Skin of body (tissue), 2 donors: ENCODE data around the gene FAM163A. TPM values are rescaled to one million over a fixed set of nuclear protein-coding genes. Genes with fewer than 3 reads are reported as not detected.

ENCODE experiments used
- DNase-seq: peaks from one replicate; lab custom pipeline; 2025; lab: John Stamatoyannopoulos, UW
- total RNA-seq: library from RNA; depleted of rRNA; stranded (reverse); fragments of >200 nt; gene quantifications from one replicate; pipeline ENCODE4 v1.2.3, GENCODE V29; 2014

Gene FAM163A
- total RNA-seq, 1 donor from 2014 or later: 0.10 TPM

DNA sequence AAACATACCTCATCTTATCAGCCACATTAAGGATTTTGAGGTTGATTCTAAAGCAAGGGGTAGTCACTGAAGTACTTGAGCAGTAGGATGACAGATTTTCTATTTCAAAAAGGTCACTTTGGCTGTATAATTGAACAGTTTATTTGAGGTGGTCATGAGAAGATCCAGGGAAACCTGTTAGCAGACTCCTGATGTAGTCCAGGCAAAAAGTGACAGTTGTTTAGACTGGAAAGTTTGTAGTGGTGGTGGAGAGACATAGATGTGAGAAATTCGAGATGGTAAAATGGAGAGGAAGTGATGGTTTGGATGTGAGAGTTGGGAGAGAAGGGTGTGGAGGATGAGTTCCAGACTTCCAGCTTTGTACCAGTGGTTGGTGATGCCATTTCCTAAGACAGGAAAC, 7.5 kb downstream of the FAM163A start:
- no peak for DNase-seq

GRCh38 chr1:179753061-179753460, 10.0 kb downstream of the FAM163A start:
- no peak for DNase-seq

GRCh38 chr1:179754041-179754624, 11.0 kb downstream of the FAM163A start:
- no peak for DNase-seq

GRCh38 chr1:179757933-179758332, 14.8 kb downstream of the FAM163A start:
- peak; percentile 38 for DNase-seq

GRCh38 chr1:179760521-179760920, 17.4 kb downstream of the FAM163A start:
- no peak for DNase-seq

- no peak for DNase-seq
These were observed 18.2 kb downstream of the FAM163A start for GRCh38 chr1:179761296-179761695.

DNA sequence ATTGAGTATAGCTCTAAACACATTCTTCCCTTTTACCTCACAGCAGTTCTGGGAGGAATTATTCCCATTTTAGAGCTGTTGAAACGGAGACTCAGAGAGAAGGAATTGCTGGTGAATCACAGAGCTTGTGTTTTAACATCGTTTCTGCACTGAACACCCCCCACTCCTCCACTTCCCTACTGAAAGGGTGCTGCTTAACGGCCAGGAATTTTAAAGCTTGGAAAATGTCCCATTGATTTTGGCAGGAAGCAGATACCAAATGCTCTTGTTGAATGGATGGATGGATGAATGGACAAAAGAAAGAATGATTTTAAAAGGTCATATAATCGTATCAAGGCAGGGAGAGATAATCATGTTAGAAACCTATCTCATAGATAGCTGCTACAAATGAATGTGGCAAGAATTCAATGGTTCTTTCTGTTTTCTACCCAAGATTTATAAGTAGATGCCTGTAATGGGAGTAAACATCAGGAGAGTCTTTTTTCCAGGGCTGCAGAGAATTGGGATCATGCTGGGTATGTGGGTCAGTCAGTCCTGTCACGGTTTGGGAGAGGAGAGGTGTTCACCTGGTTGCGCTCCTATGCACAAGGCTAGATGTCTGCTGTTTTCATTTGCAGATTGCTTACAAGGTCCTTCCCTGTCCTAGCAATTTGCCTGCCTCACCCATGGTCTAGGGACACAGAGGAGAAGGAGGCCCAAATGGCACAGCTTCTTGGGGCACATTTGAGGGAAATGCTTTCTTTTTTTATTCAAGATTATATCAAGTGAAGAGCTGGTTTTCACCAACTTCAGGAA, 19.0 kb downstream of the FAM163A start:
- DNase-seq: no peak

GRCh38 chr1:179767177-179767581, 24.1 kb downstream of the FAM163A start:
- no peak for DNase-seq

DNA sequence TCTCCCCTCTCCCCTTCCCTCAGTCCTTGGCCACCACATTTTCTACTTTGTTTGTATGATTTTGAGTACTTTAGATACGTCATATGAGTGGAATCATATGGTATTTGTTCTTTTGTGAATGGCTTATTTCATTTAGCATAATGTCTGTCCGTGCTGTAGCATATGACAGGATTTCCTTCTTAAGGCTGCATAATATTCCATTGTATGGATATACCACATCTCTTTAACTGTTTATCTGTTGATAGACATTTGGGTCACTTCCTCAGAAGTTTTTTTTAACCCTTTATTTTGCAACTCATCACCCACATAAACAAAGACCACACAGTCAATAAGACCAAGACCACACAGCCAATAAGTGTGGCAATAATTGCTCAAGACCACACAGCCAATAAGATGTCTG, 24.9 kb downstream of the FAM163A start:
- DNase-seq: no peak

- no peak for DNase-seq
These were observed 27.9 kb downstream of the FAM163A start for GRCh38 chr1:179770887-179771502.

DNA sequence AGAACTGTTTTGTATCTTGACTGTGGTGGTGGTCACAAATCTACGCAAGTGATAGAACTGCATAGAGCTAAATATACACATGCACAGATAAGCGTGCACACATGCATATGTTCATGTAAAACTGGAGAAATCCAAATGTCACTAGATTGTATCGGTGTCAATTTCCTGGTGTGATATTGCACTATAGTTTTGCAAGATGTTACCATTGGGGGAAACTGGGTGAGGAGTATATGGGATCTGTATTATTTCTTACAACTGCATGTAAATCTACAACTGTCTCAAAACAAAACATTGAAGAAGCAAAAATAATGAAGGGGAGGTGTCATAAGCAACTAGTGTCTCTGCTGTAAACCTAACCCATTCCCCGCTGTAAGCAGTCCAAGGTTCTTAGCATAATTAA, 30.2 kb downstream of the FAM163A start:
- no peak for DNase-seq

DNA sequence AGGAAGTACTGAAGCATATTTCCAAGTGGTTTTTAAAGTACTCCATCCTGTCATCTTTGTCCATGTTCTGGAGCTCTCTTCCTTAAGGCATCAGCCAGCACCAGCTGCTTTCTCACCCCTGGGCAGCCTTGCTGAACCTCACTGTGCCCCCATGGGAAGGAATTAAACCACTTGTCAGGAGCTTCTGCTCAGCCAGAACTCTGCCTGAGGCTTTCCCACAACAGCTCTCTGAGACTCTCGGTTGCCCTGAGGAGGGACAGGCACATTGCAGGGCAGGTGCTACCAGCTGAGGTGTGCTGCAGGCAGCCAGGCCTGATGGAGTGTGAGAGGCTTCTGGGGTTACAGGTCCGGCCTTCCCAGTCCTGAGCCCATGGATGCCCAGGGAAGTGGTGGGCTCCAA, 30.9 kb downstream of the FAM163A start:
- DNase-seq: no peak

GRCh38 chr1:179774566-179774965, 31.5 kb downstream of the FAM163A start:
- no peak for DNase-seq

- DNase-seq: no peak
These were observed 31.9 kb downstream of the FAM163A start for GRCh38 chr1:179775009-179775408.

DNA sequence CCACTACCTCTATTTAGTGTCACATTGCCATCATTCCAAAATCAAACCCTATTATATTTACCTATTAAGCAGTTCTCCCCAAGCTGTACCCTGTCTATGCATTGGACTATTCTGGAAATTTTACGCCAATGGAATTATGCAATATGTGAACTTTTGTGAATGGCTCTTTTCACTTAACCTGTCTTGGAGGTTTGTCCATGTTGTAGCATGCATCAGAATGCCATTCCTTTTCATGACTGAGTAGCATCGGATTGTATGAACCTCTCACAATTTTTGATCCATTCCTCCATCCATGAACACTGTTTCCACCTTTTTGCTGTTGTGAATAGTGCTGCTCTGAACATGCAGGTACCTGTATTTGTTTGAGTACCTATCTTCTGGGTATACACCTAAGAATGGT, 33.7 kb downstream of the FAM163A start:
- no peak for DNase-seq

DNA sequence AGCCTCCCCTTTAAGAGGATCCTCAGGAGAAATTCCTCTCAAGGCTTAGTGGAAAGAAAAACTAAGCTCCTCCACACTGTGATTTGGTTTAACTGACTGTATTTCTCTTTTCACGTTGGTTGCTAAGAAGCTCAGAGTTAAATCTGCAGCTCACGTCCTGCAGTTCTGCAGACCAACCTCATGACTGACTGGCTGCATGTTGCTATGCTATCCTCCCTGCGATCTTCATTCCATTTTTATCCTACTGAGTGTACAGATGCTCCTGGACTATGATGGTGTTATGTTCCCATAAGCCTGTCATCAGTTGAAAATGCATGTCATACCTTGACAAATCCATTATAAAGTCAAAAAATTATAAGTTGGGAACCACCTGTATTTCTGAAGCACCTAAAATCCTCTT, 34.6 kb downstream of the FAM163A start:
- DNase-seq: no peak

DNA sequence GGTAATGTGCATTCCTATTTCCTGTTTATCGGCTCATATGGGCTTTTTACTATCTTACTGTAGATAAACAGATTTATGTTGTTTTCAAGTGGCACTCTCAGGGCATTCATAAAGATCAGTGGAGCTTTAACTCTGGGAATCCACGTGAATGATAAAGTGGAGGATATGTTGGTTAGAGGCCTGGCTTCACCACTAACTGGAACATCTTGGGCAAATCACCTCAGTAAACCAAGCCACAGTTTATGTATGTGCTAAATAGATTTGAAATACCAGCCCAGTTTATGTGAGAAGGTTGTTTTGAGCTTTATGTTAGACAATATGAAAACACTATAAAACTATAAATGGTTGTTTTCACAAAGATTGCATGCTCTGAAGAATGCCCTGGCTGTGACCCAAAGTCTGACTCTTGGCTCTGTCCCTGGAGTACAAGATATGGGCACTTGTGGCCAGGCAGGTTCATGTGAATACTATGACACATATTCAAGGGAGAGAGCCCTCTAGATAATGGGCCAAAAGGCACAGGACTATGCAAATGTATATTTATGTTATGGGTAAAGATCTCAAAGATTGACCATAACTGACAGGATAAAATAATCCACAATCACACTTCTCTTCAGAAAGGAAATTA, 36.7 kb downstream of the FAM163A start:
- DNase-seq: no peak

DNA sequence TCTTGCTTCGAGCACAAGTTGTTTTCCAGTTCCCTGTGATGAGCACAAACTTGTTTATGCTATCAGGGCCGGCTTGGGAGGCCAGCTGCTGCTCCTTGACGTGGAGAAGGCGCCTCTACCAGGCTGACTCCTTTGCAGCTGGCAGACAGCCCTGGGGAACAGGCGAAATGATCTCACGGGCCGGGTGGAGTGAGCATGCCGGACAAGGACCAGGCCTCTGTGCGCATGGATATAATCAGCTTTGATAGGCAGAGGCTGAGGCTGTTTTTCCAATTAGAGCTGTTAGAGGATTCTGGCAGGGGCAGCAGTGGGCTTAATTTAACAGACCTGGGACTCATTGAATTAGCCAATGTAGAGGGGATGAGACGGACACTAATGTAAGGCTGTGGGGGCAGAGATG, 38.9 kb downstream of the FAM163A start:
- no peak for DNase-seq

DNA sequence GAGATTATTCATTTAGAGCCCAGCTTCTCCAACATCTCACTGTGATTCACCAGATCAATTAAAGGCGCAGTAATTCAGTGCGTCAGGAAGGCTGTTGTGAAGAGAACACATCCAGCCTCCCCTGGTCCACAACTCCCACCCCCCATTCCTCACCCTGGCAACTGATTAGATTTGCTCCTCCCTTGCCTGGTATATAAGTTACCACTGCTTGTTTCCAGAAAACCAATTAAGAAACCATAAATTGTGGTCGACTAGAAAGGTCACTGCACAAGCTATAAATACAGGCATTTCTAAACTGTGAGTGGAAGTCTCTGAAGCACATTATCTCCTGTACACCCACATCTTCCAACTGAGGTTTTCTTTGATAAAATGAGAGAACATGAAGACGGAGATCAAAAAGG, 41.9 kb downstream of the FAM163A start:
- no peak for DNase-seq

GRCh38 chr1:179785728-179786127, 42.6 kb downstream of the FAM163A start:
- no peak for DNase-seq

DNA sequence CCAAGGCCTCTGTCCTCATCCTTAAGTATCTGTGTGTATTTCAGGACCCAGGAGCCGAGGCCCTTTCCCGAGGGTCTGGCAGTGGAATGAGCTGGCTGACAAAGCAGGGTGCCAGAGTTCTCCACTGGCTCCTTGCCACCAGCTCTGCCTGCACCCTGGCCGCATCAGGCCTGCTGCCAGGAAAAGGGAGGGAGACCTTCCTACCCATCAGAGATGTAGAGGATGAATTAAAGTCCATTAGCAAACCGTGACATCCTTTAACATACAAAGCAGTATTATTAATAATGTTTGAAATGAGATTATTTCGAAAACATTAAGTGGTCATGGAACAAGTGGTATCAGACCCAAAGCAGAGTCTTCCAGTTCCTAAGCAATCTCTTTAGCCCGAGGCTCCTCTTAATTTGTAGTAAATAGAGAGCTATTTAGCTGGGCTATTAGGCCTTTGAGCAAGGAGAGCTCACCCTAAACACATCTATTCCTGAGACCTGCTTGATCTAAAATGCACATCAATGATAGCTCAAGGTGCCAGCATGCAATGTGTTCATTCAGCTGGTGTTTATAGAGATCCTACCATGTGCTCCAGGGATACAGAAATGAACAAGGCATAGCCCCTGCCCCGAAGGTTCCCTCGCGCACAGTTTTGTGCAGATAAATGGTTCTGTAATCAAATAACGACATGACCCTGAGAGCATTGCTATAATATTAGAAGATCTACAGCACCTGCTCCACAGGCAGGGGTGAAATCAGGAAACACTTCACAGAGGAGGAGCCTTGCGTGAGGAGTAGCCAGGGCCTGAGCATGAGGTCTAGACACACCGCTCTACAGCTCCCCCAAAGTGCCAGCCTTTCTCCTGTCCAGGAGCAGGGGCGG, 44.0 kb downstream of the FAM163A start:
- no peak for DNase-seq
